Omental fat pad (tissue), 4 donors: ENCODE data around the gene PLEKHG4B. TPM values are rescaled to one million over a fixed set of nuclear protein-coding genes. Genes with fewer than 3 reads are reported as not detected.
"Not testable (repeated sequence)": the region's sequence is repeated elsewhere in the genome, so short reads cannot be mapped to it uniquely, and the experiment has no call there.

ENCODE experiments used
- ATAC-seq: fragments of 150-250 bp; one replicate; pipeline ENCODE4 v1.9.1; 2016; ENCODE audit warnings: mild to moderate bottlenecking, moderate library complexity; ENCODE audit not compliant: low FRiP score
- DNase-seq: peaks from one replicate; pipeline ENCODE4 v3.0.0-alpha.2; 2019; ENCODE audit warnings: low spot score
- total RNA-seq, 4 donors: library from RNA; depleted of rRNA; stranded (reverse); fragments of >200 nt; gene quantifications; one replicate each; pipeline ENCODE4 v1.1.0, GENCODE V29; 2016
- TF ChIP-seq, protein P1 (sequence below), 3 donors: fragments of 450-650 bp; IDR thresholded peaks; one replicate each; pipeline ENCODE4 v1.5.1; 2016 to 2017; ENCODE audit warnings: antibody characterized with exemption in 3 of 3, mild to moderate bottlenecking in 3 of 3, moderate library complexity in 2 of 3

PLEKHG4B gene
- total RNA-seq, 4 donors from 2014 or later, result 0.44 to 0.65 (median 0.60) TPM; not detected in 1

DNA sequence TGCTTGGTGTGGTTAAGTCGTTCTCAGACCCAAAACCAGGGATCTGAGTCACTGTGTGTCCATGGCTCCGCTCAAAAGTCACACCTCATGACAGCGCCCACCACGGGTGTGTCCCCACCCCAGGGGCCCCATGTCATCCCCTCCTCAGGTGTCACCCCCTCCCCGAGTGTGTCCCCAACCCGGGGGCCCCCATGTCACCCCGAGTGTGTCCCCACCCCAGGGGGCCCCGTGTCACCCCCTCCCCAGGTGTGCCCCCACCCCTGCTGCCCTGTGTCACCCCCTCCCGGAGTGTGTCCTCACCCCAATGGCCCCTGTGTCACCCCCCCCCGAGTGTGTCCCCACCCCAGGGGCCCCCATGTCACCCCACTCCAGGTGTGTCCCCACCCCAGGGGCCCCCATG, 104.4 kb downstream of the PLEKHG4B start:
- DNase-seq (no peak), ATAC-seq (no peak)
- TF ChIP-seq, protein P1, sequence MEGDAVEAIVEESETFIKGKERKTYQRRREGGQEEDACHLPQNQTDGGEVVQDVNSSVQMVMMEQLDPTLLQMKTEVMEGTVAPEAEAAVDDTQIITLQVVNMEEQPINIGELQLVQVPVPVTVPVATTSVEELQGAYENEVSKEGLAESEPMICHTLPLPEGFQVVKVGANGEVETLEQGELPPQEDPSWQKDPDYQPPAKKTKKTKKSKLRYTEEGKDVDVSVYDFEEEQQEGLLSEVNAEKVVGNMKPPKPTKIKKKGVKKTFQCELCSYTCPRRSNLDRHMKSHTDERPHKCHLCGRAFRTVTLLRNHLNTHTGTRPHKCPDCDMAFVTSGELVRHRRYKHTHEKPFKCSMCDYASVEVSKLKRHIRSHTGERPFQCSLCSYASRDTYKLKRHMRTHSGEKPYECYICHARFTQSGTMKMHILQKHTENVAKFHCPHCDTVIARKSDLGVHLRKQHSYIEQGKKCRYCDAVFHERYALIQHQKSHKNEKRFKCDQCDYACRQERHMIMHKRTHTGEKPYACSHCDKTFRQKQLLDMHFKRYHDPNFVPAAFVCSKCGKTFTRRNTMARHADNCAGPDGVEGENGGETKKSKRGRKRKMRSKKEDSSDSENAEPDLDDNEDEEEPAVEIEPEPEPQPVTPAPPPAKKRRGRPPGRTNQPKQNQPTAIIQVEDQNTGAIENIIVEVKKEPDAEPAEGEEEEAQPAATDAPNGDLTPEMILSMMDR (IDR thresholded peaks at IDR 0.05), result no peak

GRCh38 chr5:197031-197430, 105.1 kb downstream of the PLEKHG4B start:
- not testable (repeated sequence) for ATAC-seq, DNase-seq

DNA sequence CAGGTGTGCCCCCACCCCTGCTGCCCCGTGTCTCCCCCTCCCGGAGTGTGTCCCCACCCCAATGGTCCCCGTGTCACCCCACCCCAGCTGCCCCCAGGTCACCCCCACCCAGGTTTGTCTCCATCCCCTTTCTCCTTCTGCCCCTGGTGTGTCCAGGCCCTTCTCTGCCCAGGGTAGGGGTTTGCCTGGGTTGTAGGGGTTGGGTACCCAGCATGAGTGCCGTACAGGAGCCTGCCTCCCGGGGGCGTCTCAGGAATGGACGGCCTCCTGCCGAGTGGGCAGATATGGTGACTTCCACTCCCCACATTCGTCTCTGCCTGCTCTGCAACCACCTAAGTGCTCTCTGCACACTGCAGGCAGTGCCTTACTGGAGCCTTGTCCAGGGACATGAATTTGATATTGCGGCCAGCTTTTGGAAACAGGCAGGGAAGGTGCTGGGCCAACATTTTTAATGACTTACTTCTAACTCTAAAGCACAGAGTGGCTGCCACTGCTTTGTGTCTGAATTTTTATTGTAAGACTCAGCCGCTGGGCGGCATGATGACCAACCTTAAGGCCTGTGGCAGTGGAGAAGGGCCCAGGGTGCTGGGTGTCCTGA, 106.0 kb downstream of the PLEKHG4B start:
- no peak for ATAC-seq
- DNase-seq, result no peak
- TF ChIP-seq, protein P1 (IDR thresholded peaks at IDR 0.05), result no peak

DNA sequence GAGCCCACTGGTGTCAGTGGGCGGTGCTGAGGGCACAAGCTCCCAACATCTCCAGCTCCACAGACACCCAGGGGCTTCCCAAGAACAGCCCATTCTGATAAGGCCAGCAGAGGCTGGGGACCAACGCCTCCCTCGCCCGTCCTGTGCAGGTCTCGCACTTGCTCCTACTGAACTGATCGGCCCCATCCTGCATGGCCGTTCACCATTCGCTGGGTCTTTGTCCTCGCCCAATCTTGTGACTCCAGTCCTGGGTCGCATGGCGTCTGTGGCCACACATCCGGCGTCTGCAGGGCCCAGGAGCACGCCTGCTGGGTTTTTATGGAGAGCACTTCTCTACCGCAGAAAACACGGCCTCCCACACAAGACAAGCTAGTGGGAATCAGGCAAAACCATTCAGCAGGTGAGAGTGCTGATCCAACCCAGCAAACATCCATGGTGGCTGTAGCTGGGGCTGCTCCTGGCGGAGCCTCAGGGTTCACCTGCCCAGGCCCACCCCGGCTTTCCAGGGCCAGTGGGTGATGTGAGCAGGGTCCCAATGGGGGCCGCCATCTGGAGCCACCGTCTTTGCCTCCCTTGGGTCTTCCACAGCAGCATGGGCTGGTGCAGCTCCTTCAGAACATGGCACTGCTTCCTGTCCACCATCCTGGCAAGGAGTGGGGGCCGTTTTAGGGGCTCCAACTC, 106.7 kb downstream of the PLEKHG4B start:
- DNase-seq, result no peak
- ATAC-seq, result no peak
- TF ChIP-seq, protein P1 (IDR thresholded peaks at IDR 0.05), result no peak

- DNase-seq (no peak), ATAC-seq (no peak)
- TF ChIP-seq, protein P1 (IDR thresholded peaks at IDR 0.05), result no peak
Observed at GRCh38 chr5:199197-199949, 107.4 kb downstream of the PLEKHG4B start.

DNA sequence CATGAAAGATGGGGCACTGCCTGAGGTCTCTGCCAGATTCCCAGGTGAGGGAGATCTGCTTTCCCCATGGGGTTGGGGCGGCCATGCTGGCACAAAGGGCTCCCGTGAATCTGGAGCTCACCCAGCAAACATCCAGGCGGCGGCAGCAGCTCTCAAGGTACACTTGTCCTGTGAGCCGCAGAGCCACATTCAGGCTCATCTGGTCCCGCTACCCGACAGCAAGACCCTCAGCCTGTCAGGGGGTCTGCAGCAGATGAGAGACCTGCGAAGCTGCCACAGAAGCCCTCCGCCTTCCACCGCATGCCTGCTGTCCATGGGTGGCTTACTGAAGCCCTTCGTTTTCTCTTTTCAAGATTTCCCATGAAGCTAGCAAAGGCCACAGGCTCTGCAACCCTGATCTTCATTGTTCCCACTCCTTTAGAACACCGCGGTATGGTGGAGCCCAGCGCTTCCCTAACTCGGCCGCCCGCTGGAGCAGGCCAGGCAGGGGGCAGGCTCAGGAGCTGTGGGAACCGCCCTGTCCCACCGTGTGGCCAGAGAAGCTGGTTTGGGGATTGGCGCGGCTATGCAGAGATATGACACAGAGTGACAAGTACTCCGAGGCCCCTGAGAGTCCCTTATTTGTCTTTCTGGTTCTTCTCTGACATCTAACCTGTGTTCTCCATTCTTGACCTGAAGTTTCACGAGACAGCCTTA, 108.1 kb downstream of the PLEKHG4B start:
- DNase-seq (no peak), ATAC-seq (no peak)

More for the DNA sequence above, 108.1 kb downstream of the PLEKHG4B start:
- TF ChIP-seq, protein P1 (IDR thresholded peaks at IDR 0.05), result no peak
